NCI-H2029 treated with DMSO at 0.1 percent for 48 hours (cell line): ENCODE results near the gene GRK2.

Experiments
- DNase-seq: peaks from one replicate; lab custom pipeline; 2025; lab: John Stamatoyannopoulos, UW

The GRK2 gene

GRCh38 chr11:67270256-67271204, 4.3 kb downstream of the GRK2 start:
- no peak for DNase-seq

GRCh38 chr11:67271205-67271540, 4.9 kb downstream of the GRK2 start:
- DNase-seq: no peak

- no peak for DNase-seq
These were observed 5.4 kb downstream of the GRK2 start for GRCh38 chr11:67271541-67272284.

DNA sequence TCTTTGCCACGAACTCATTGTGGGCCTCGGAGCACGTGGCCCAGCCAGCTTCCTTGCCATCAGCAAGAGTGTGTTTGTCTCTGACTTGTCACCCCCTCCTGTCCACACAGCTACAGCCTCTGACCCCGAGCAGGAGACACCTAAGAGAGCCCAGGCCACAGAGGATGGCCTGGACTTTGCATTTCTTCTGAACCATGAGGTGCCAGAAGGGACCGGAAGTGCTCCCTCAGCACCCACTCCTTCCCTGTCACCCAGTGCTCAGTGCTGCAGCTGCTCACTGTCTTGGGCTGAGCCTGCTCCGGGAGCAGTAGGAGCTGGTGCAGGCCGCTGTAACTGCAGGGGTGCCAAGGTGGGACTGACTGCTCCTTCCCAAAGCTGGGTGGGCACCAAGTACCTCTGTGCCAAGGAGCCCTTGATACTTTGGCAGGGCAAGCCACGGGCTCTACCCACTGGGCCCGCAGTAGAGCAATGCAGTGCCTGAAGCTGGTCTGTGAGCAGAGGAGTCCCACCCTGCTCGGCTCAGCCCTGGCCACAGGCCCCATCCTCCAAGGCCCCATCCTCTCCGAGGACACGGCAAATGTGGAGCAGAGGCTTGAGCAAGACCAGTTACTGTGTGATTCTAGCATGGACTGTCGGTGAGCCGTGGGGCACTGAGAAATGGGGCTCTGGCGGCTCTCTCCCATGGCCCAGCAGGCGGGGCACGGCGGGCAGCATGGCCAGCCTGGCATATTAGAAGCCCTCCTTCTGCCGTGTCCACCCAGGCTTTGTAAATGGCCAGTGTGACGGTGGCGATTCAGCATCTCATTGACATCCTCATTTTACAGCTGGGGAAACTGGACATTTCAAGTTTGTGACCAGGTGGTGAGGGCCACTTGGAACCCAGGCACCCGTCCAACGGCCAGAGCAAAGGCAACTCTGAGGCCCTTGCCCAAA, 6.3 kb downstream of the GRK2 start:
- DNase-seq: no peak

GRCh38 chr11:67273260-67273990, 7.2 kb downstream of the GRK2 start:
- DNase-seq: no peak

DNA sequence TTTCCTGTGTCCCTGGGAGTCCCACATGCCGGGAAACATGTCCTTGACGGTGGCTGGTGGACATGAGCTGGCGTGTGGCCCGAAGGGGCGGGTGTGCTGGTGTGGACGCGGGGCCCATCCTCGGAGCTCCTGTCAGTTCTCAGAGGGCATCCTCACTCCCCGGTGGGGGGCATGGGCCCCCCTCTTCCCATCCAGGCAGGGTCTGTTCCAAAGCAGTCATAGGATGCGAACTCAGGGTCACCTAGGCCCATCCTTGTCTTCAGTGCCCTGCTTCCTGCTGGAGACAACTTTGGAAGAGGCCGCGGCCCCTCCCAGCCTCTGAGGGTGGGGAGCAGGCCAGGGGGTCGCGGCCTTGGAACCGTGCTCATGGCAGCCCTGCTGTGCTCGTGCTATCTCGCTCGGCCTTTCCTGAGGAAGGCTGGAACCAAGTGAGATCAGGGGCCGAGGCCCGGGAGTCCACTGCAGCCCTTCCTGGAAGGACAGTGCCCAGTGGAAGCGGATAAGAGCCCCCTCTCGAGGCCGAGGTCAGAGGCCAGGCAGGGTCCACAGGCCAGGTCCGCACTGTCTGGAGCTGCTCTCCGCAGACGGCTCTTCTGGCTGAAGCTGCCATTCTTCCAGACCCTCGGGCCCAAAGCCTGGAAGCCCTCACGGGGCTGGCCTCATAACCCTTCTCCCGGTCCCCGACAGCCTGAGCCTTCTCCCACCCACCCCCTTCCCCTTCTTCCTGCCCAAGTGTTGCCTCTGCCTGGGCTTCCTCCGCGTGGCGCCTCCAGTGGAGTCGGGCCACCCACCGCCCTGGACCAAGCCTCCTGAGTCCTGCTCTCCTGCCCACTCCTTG, 8.7 kb downstream of the GRK2 start:
- DNase-seq: no peak

DNA sequence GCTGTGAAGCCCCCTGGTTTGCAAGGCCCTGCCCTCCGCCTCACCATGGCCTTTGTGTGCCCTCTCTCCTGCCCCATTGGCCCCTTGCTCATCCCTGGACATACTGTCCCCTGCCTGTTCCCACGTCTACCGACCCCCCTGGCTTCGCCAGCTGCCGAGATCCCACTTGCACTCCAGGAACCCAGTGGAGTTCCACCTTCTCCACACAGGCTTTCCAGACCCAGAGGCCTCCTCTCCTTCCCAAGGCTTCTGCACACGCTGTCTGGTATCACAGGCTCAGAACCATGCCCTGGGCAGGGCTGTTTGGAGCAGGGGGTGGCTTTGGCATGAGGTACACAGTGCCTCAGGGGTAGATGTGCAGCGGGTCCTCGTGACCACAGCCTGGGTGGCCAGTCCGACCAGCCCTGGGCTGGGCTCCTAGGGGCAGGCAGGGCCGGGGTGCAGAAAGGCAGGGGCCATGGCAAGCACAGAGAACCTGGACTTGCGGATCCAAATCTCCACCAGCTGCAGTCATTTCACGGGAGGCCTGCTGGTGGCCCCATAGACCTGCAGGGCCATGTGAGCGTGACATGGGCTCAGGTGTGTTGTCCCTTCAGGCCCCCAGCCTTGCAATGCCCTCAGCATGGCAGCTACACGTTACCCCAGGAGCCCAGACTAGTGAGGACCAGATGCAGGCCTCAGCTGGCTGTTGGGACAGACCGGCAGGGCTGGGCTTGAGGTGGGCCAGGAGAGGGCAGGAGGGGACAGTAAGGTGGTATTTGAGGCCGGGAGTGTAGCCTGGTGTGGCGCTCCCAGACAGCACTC, 9.5 kb downstream of the GRK2 start:
- DNase-seq: no peak

DNA sequence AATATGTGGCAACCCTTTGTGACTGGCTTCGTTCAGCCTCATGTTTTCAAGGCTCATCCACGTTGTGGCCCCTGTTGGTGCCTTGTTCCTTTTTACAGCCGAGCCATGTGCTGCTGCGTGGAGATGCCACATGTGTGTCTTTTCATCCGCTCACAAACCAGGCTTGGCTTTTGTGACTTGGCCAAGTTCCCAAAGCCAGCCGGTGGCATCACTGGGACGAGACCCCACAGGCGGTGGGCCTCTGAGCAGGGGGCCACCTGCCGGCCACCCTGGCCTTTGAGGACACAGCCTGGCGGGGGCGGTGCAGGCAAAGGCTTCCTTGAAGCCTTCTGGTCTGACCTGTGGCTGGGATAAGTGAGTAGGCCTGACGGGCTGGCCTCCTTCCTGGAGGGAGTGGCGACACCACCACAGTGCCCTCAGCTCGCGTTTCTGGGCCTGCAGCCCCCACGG, 10.5 kb downstream of the GRK2 start:
- DNase-seq: no peak

DNA sequence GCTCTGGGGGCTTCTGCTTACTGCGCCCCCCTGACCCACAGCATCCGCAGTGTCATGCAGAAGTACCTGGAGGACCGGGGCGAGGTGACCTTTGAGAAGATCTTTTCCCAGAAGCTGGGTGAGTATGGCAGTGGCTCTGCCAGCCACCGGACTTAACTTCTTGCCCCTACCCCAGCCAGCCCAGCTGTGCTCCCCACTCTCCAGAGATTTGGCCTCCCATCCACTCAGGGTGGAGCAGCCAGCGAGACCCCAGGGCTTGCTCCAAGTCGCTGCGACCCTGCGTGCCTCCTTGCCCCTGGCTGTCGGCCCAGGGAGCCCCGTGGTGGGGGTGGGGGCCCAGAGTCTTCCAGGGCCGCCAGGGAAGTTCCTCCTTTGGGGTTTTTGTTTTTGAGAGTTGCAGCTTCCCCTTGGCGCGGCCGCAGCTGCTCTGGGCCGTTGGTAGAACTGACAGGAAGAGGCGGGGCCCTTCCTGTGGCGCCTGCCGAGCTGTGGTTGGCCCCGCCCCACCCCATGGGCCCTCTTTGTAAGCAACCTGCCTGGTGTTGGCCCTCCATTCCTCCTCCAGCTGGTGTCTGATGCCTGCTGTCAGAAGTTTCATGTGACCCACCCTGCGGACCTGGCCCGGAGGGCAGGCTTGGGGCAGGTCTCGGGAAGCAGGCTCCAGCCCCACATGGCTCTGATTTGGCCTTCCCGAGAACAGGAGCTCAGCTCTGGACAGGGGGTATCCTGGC, 11.1 kb downstream of the GRK2 start:
- DNase-seq: peak; percentile 52

DNA sequence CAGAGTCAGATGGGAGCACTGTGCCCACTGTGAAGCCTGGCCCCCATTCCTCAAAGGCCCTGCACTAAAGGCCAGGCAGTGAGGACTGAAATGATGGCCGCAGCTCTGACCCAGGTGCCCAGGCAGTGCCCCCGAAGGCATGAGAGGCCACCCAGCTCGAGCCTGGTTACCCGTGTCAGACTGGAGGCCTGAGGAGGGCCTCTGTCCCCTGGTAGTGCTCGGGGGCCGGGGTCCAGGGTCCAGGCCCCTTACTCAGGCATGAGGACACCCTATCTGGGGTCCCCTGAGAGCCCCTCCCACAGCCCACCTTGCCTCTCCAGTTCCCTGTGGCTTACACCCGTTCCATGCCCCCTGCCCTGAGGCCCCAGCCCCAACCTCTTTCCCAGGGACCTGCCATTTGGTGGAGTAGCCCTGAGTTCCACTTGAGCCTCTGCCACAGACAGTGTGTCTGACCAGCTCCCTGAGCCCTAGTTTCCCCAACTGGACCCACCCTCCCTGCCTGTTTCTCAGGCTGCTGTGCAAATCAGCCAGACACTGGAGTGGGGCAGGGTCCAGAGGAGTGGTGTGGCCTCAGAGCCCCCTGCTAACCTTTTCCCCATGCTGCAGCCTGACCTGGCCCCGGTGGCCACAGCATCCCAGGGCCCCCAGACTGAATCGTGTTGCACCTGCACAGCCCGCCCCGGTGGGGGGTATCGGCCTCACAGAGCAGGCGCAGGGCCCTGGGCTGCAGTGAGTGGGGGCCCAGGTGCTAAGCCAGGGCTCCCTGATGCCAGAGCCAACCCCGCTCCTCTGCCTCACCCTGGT, 12.1 kb downstream of the GRK2 start:
- DNase-seq: no peak

DNA sequence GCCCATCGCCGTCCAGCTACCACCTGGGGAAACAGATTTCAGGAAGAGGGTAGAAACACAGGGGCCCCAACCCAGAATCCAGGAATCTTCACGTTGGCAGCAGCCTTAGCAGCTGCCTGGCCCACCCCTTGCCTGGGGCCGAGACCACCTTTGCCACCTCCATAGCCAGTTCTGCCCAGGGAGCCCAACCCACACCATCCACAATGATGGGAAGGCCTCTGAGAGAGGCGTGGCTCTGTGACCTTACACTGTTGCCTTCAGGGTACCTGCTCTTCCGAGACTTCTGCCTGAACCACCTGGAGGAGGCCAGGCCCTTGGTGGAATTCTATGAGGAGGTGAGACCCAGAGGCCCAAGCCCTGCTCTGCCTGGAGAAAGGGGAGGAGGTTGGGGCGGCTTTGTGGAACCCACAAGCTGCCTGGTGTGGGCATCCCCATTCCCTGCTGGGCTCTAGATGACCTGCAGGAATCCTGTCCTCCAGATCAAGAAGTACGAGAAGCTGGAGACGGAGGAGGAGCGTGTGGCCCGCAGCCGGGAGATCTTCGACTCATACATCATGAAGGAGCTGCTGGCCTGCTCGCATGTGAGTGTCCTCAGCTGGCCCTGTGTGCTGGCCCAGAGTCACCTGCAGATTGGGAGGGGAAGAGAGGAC, 12.8 kb downstream of the GRK2 start:
- no peak for DNase-seq

DNA sequence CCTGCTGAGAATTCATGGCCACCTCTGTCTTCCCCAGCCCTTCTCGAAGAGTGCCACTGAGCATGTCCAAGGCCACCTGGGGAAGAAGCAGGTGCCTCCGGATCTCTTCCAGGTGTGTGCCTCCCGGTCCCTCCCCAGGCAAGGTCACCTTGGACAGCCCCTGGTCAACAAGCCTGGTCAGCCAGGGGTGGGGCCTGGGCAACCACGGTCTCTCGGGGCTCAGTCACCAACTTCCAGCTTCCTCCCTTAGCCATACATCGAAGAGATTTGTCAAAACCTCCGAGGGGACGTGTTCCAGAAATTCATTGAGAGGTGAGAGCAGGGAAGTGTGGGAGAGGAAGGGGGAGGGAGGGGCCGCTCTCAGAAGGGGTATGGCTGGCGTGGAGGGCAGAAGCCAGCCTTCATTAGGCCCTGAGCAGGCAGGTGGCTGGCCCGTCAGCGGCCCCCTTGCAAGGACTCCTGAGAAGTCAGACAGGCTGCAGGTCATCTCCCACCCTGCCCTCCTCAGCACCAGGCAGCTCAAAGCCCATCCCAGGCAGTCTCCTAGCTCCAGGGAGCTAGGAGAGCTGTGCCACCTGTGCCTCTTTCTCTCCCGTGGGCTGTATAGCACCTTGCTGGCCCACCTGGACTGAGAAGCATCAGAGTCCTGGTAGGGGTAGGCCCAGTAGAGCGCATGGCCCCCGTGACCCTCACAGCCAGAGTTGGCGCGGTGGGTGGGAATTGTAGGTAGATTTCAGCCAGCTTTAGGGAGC, 13.5 kb downstream of the GRK2 start:
- no peak for DNase-seq

DNA sequence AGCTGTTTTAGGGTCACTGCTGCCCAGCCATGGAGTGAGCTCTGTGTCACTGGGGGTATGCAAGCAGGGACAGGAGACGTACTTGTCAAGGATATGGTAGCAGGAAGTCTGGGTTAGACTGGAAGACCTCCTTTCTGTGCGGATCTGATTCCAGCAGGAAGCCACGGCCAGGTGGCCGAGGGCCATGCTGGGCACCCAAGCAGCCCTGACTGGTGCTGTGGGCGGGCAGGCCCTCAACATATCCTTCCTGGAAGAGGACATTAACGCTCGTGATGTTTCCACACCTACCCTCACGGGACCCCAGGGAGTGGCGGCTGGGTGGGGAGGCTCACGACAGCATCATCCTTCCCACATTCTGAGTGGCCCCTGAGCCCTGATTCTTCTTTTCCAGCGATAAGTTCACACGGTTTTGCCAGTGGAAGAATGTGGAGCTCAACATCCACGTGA, 14.1 kb downstream of the GRK2 start:
- no peak for DNase-seq

DNA sequence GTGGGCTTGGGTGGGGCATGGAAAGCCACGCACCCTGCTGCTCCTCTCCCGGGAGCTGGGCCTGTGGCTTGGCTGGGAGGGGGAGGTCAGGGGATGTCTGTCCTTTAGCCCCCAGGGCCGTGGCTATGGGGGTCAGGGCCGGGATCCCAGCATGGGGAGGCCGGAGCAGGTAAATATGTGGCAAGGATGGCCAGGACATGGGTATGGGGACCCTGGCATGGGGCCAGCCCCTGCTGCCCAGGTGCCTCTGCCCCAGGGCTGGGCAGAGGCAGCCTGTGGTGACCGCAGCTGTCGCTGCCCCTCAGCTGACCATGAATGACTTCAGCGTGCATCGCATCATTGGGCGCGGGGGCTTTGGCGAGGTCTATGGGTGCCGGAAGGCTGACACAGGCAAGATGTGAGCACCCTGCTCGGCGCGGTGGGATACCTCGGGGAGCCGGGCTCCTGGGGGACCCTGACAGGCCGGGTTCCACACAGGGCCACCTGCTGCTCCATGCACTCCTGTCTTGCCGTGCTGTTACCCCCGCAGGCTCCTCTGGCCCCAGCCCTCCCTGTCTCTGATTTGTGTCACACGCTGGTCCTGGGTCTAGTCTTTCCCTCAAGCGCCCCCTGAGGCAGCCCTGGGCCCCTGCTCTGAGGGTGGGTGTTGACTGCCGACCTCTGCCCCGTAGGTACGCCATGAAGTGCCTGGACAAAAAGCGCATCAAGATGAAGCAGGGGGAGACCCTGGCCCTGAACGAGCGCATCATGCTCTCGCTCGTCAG, 14.7 kb downstream of the GRK2 start:
- DNase-seq: no peak

DNA sequence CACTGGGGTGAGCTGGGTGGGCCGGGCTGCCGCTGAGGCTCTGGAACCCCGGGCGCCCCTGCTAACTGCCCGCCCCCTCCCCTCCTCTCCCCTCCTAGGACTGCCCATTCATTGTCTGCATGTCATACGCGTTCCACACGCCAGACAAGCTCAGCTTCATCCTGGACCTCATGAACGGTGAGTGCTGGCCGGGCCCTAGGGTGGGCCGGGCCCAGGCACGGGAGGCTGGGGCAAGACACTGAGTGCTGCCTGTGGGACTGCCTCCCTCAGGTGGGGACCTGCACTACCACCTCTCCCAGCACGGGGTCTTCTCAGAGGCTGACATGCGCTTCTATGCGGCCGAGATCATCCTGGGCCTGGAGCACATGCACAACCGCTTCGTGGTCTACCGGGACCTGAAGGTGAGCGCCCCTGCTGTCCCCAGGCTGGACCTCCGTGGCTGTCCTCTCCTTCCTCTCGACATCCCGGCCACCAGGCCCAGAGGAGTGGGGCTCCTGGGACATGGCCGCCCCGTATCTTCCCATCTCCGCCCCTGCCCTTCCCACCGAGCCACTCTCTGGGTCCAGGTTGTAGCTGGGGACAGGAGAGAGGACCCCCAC, 15.4 kb downstream of the GRK2 start:
- DNase-seq: no peak
